ENCODE data around the gene AKT2.

AKT2 gene

DNA sequence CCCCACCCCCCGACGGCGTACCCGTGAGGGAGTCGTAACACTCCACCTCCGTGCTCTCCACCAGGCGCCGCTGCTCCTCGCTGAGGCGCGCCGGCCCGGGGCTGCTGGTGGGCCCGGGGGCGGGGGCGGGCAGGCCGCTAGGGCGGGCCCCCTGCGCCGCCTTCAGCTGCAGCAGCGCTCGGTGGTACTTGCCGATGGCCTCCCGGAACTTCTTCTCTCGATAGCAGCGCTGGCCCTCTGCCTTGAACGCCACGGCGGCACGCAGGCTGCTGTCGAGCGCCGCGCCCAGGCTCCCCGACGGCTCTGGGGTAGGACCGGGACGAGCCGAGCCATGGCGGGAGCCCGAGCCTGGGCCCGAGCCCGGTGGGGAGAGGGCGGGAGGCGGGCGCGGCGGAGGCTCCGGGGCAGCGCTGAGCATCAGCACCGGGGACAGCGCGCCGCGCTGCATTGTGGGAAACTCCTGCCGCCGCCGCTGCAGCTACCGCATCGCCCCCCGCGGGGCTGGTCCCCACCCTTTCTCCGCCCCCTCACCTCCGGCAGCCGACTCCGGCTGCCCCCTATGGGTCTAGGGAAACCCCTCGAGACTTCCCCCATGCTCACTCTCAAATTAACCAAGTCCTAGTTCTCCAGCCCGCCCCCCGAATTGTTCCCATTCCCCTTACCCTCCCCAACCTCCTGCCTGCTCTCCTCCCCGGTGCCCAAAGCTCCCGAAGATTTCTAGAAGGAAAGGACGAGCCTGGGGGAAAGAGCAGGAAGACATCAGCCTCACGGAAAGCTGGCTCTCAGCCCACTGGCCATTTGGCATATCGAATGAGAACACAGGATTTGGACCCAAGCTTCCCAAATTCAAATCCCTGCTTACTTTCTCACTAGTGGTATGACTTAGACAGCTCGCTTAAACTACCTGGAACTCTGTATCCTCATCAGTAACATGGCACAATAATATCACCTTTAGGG lies 66.9 kb downstream of the AKT2 start, which contains the start of gene TTC9B:
Gene TTC9B, minus strand, starts transcription at position 451 of the 957 bp plus-strand sequence. Its CDS starts 3 bp downstream, at position 448.
- DNase-seq (ENCODE audit: insufficient read length) (no peak), FAIRE-seq (no peak)
- TF ChIP-seq POLR2AphosphoS5 (IDR thresholded peaks at IDR 0.05; ENCODE audit: low read depth, low read length) (no peak), POLR2A (IDR thresholded peaks at IDR 0.05; ENCODE audit: low read depth, low read length) (no peak), TAF1 (IDR thresholded peaks at IDR 0.05; ENCODE audit: borderline replicate concordance, low read depth, low read length) (no peak)

DNA sequence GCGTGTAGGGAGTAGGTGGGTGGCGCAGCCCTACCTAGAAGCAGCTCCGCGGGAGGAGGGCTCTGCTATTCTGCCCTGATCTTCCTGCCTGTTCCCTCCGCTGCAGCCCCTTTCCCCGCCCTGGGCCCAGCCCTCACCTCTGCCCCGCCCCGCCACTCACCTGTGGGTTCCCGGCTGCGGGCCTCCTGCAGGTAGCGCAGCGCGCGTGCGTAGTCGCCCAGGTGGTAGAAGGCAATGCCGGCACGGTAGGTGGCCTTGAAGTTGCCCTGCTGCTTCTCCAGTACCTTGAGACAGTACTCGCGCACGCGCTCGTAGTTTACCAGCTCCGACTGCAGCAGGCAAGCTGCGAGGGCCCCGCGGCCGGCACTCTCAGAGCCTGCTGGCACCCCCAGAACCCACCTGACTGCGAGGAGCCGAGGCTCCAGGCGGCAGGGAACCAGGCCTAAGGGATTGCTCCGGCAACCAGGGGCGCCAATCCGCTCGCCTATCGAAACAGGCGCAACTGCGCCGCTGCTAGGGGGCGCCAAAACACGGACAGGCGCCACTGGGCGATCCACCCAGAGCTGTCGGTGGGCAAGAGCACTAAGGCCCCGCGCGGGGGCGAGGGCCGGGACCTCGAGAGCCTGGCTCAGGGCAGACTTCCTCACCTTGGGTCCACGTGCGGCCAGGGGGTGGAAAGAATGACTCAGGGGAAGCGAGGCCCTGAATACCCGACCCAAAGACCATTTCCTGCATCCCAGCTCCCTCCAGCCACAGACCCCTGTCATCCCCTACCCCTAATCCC lies 67.9 kb downstream of the AKT2 start:
- FAIRE-seq, result no peak

DNA sequence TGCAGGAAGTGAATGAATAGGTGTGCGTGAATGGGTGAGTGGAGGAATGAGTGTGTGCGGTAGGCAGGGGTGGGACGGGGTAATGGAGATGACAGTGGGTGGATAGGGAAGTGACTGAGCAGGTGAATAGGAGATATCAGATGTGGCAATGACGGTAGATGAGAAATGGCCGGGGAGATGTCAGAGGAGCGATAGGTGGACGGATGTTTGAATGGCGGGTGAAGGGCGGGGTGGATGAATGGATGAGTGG lies 68.4 kb downstream of the AKT2 start:
- FAIRE-seq, result no peak
- no peak for DNase-seq (ENCODE audit: insufficient read length)
- TF ChIP-seq POLR2A (IDR thresholded peaks at IDR 0.05; ENCODE audit: low read depth, low read length) (no peak), POLR2AphosphoS5 (IDR thresholded peaks at IDR 0.05; ENCODE audit: low read depth, low read length) (no peak), TAF1 (IDR thresholded peaks at IDR 0.05; ENCODE audit: borderline replicate concordance, low read depth, low read length) (no peak)

More for the DNA sequence above, 67.9 kb downstream of the AKT2 start:
- no peak for TF ChIP-seq TAF1 (IDR thresholded peaks at IDR 0.05; ENCODE audit: borderline replicate concordance, low read depth, low read length)
- TF ChIP-seq POLR2A (IDR thresholded peaks at IDR 0.05; ENCODE audit: low read depth, low read length), result no peak
- no peak for TF ChIP-seq POLR2AphosphoS5 (IDR thresholded peaks at IDR 0.05; ENCODE audit: low read depth, low read length)
- no peak for DNase-seq (ENCODE audit: insufficient read length)

DNA sequence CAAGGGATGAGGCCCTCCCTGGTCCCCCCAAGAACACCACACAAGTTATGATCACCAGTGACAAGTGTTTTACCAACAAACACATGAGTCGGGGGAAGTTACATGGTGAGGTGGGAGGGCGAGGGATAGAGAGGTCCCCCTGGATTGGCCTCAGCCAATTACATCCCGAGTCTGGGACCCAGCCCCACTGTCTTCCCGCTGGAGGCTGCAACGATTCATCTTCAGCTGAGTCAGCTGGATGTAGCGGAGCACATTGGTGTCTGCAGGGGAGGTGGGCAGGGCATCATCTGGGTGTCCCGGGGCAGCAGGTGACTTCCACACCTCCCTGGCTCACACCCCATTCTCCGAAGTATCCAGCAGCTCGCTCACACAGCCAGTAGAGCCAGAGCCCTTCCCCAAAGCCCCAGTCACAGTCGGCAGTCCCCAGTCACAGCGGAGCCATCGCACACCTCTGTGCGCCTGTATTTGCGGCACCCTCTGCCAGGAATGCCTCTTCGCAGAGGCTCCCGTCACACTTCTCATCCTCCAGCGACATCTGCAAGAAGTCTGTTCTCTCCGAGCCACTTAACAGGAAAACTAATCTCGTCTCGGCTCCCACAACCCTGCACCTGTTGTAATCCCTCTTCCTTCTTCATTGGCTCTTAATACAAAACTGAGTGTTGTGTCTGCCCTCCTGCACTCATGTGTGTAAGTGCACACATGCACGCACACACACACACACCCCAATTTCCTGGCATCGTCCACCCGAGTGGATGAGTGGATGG lies 69.0 kb downstream of the AKT2 start:
- FAIRE-seq (no peak), DNase-seq (ENCODE audit: insufficient read length) (no peak)
- TF ChIP-seq POLR2AphosphoS5 (IDR thresholded peaks at IDR 0.05; ENCODE audit: low read depth, low read length), result no peak
- TF ChIP-seq POLR2A (IDR thresholded peaks at IDR 0.05; ENCODE audit: low read depth, low read length), result no peak
- no peak for TF ChIP-seq TAF1 (IDR thresholded peaks at IDR 0.05; ENCODE audit: borderline replicate concordance, low read depth, low read length)

DNA sequence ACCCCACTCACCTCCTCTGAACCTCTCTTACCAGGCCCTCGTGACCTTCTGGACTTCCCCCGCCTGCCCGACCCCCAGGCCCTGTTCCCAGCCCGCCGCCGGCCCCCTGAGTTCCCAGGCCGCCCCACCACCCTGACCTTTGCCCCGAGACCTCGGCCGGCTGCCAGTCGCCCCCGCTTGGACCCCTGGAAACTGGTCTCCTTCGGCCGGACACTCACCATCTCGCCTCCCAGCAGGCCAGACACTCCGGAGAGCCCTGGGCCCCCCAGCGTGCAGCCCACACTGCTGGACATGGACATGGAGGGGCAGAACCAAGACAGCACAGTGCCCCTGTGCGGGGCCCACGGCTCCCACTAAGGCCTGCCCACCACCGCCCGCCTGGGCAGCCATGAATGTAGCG lies 70.2 kb downstream of the AKT2 start:
- FAIRE-seq, result no peak
- no peak for TF ChIP-seq POLR2AphosphoS5 (IDR thresholded peaks at IDR 0.05; ENCODE audit: low read depth, low read length)
- no peak for TF ChIP-seq POLR2A (IDR thresholded peaks at IDR 0.05; ENCODE audit: low read depth, low read length)
- TF ChIP-seq TAF1 (IDR thresholded peaks at IDR 0.05; ENCODE audit: borderline replicate concordance, low read depth, low read length), result no peak
- no peak for DNase-seq (ENCODE audit: insufficient read length)

DNA sequence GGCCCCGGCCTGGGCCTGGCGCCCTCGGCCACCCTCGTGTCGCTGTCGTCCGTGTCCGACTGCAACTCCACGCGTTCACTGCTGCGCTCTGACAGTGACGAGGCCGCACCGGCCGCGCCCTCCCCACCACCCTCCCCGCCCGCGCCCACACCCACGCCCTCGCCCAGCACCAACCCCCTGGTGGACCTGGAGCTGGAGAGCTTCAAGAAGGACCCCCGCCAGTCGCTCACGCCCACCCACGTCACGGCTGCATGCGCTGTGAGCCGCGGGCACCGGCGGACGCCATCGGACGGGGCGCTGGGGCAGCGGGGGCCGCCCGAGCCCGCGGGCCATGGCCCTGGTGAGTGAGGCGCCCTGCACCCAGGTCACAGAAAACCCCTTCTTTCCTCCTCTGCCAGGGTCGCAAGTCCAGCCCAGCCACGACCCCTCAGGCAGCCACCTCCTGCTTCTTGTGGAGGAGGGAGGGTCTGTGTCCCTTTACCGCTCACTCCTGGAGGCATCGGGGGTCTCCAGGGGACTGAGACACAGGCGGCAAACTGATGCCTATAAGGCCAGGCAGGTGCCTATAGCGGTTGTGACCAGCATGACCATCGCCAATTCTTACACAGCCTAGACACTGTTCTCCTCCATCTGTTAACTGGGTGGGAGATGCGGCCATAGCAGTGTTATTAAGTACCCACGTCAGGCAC lies 71.1 kb downstream of the AKT2 start:
- TF ChIP-seq POLR2A (IDR thresholded peaks at IDR 0.05; ENCODE audit: low read depth, low read length) (no peak), POLR2AphosphoS5 (IDR thresholded peaks at IDR 0.05; ENCODE audit: low read depth, low read length) (no peak), TAF1 (IDR thresholded peaks at IDR 0.05; ENCODE audit: borderline replicate concordance, low read depth, low read length) (no peak)
- DNase-seq (ENCODE audit: insufficient read length) (no peak), FAIRE-seq (no peak)

DNA sequence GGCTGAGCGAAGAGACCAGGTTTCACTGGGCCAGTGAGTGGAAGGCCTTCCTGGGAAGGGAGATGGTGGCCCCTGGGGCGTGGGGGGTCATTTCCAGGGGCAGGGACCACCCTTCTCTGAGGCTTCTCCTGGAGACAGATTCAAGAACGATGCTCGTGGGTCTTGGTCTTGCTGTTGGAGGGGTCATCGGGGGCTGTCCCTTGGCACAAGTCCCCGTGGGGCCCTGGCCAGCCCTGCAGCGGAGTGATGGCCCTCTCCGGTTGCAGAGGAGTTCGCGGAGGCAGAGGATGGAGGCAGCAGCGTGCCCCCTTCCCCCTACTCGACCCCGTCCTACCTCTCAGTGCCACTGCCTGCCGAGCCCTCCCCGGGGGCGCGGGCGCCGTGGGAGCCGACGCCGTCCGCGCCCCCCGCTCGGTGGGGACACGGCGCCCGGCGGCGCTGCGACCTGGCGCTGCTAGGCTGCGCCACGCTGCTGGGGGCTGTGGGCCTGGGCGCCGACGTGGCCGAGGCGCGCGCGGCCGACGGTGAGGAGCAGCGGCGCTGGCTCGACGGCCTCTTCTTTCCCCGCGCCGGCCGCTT lies 71.8 kb downstream of the AKT2 start:
- TF ChIP-seq POLR2AphosphoS5 (IDR thresholded peaks at IDR 0.05; ENCODE audit: low read depth, low read length) (no peak), POLR2A (IDR thresholded peaks at IDR 0.05; ENCODE audit: low read depth, low read length) (no peak), TAF1 (IDR thresholded peaks at IDR 0.05; ENCODE audit: borderline replicate concordance, low read depth, low read length) (no peak)
- no peak for DNase-seq (ENCODE audit: insufficient read length)
- FAIRE-seq, result no peak

DNA sequence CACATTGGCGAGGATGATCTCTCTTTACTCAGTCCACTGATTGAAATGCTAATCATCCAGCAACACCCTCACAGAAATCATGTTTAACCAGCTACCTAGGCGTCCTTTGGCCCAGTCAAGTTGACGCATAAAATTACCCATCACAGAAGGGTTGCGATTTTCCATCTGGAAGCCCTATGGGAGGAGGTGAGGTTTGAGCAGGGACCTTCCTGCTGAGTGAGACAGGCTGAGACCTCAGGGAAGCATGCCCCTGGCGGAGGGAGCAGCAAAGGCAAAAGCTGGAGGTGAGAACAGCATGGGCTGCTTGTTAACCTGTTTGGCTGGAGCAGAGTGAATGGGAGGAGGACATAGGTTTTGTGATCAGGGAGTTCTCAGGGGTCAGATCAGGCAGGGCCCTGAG lies 74.3 kb downstream of the AKT2 start:
- DNase-seq (ENCODE audit: insufficient read length) (no peak), FAIRE-seq (no peak)
- TF ChIP-seq POLR2A (IDR thresholded peaks at IDR 0.05; ENCODE audit: low read depth, low read length), result no peak

DNA sequence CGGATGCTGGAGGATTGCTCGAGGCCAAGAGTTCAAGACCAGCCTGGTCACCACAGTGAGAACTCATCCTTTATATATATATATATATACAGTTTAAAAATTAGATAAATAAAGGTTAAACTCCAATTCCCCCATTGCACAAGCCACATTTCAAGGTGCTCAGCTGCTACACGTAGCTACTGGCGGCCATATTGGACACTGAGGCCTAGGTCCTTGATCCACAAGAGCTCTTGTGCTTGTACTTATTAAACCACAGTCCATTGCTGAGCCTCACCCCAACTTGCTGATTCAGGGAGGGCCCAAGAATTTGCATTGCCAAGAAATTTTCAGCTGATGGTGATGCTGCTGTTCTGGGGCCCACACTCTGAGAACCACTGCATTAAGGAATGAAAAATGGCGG lies 76.5 kb downstream of the AKT2 start:
- DNase-seq (ENCODE audit: insufficient read length) (no peak), FAIRE-seq (no peak)
- TF ChIP-seq POLR2A (IDR thresholded peaks at IDR 0.05; ENCODE audit: low read depth, low read length), result no peak
- no peak for TF ChIP-seq TAF1 (IDR thresholded peaks at IDR 0.05; ENCODE audit: borderline replicate concordance, low read depth, low read length)
- TF ChIP-seq POLR2AphosphoS5 (IDR thresholded peaks at IDR 0.05; ENCODE audit: low read depth, low read length), result no peak

DNA sequence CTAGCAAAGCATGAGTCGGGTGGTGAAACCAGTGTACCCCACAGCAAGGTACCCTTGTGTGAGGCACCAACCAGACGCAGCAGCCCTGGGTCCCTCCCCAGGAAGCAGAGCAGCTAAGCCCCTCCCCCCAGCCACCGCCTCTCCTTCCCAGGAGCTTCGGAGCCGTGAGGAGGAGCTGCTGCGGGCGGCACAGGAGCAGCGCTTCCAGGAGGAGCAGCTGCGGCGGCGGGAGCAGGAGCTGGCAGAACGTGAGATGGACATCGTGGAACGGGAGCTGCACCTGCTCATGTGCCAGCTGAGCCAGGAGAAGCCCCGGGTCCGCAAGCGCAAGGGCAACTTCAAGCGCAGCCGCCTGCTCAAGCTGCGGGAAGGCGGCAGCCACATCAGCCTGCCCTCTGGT lies 79.4 kb downstream of the AKT2 start:
- FAIRE-seq (no peak), DNase-seq (ENCODE audit: insufficient read length) (no peak)
- no peak for TF ChIP-seq POLR2A (IDR thresholded peaks at IDR 0.05; ENCODE audit: low read depth, low read length)
- TF ChIP-seq POLR2AphosphoS5 (IDR thresholded peaks at IDR 0.05; ENCODE audit: low read depth, low read length), result no peak
- TF ChIP-seq TAF1 (IDR thresholded peaks at IDR 0.05; ENCODE audit: borderline replicate concordance, low read depth, low read length), result no peak
